Measurements from ENCODE around the gene LEFTY2.

LEFTY2 gene

GRCh38 chr1:225963735-225964530 lies 22.9 kb upstream of the LEFTY2 start:
- H3K4me3 ChIP-seq (ENCODE audit: low read depth, low read length), result no peak overlapping the region
- no peak for TF ChIP-seq CTCF (IDR thresholded peaks at IDR 0.05; ENCODE audit: low read depth, low read length)
- DNase-seq (ENCODE audit: low read depth, low spot score), result no peak
- in situ Hi-C loops (cut with HindIII; ENCODE audit: low sequenced_read_pairs), result no loop called here

- no peak overlapping the region for H3K4me3 ChIP-seq (ENCODE audit: low read depth, low read length)
- no peak for DNase-seq (ENCODE audit: low read depth, low spot score)
- in situ Hi-C loops (cut with HindIII; ENCODE audit: low sequenced_read_pairs), result no loop called here
- peak; percentile 74 for TF ChIP-seq CTCF (IDR thresholded peaks at IDR 0.05; ENCODE audit: low read depth, low read length)
These were observed 21.5 kb upstream of the LEFTY2 start for GRCh38 chr1:225962440-225962975.

- DNase-seq (ENCODE audit: low read depth, low spot score), result no peak
- in situ Hi-C loops (cut with HindIII; ENCODE audit: low sequenced_read_pairs), result no loop called here
- H3K4me3 ChIP-seq (ENCODE audit: low read depth, low read length), result no peak overlapping the region
- TF ChIP-seq CTCF (IDR thresholded peaks at IDR 0.05; ENCODE audit: low read depth, low read length), result no peak
These were observed 20.8 kb upstream of the LEFTY2 start for GRCh38 chr1:225961659-225962439.

- in situ Hi-C loops (cut with HindIII; ENCODE audit: low sequenced_read_pairs), result no loop called here
- no peak for DNase-seq (ENCODE audit: low read depth, low spot score)
- H3K4me3 ChIP-seq (ENCODE audit: low read depth, low read length), result no peak overlapping the region
- TF ChIP-seq CTCF (IDR thresholded peaks at IDR 0.05; ENCODE audit: low read depth, low read length), result no peak
These were observed 17.0 kb upstream of the LEFTY2 start for GRCh38 chr1:225958041-225958440.

GRCh38 chr1:225954753-225955152 lies 13.7 kb upstream of the LEFTY2 start:
- no peak overlapping the region for H3K4me3 ChIP-seq (ENCODE audit: low read depth, low read length)
- in situ Hi-C loops (cut with HindIII; ENCODE audit: low sequenced_read_pairs), result no loop called here
- DNase-seq (ENCODE audit: low read depth, low spot score), result no peak
- TF ChIP-seq CTCF (IDR thresholded peaks at IDR 0.05; ENCODE audit: low read depth, low read length), result no peak

GRCh38 chr1:225953315-225953714 lies 12.3 kb upstream of the LEFTY2 start:
- TF ChIP-seq CTCF (IDR thresholded peaks at IDR 0.05; ENCODE audit: low read depth, low read length), result no peak
- in situ Hi-C loops (cut with HindIII; ENCODE audit: low sequenced_read_pairs), result no loop called here
- DNase-seq (ENCODE audit: low read depth, low spot score), result no peak
- no peak overlapping the region for H3K4me3 ChIP-seq (ENCODE audit: low read depth, low read length)

Measured in astrocyte of the spinal cord (primary cell).